Calu3 (cell line): ENCODE data around the gene ARHGDIA. TPM values are rescaled to one million over a fixed set of nuclear protein-coding genes. Genes with fewer than 3 reads are reported as not detected.

Experiments
- BruUV-seq: library from RNA; stranded (reverse); fragments of 400-500 nt; replicated peaks from 2 replicates; lab custom pipeline; 2021; lab: Mats Ljungman, UMichigan
- CTCF ChIA-PET: fragments of 300-600 bp; sonication (Branson Sonifier 250); formaldehyde crosslinking; loops from one replicate; lab custom pipeline; 2022; ENCODE audit warnings: antibody characterized with exemption; lab: Charles Lee
- DNase-seq: peaks from one replicate; pipeline ENCODE4 v3.0.0; 2022
- H3K27ac Mint-ChIP-seq: one replicate; pipeline ENCODE4 v1.8.0; 2022; ENCODE audit warnings: mixed read lengths; ENCODE audit not compliant: unreplicated experiment
- H3K27me3 Mint-ChIP-seq: one replicate; pipeline ENCODE4 v1.8.0; 2022; ENCODE audit warnings: mixed read lengths; ENCODE audit not compliant: unreplicated experiment
- H3K36me3 Mint-ChIP-seq: one replicate; pipeline ENCODE4 v1.8.0; 2022; ENCODE audit warnings: mild to moderate bottlenecking, moderate library complexity, mixed read lengths; ENCODE audit not compliant: insufficient read depth, unreplicated experiment
- H3K4me1 Mint-ChIP-seq: one replicate; pipeline ENCODE4 v1.8.0; 2022; ENCODE audit warnings: mild to moderate bottlenecking, low read depth, mixed read lengths; ENCODE audit not compliant: unreplicated experiment
- H3K4me3 Mint-ChIP-seq: one replicate; pipeline ENCODE4 v1.8.0; 2022; ENCODE audit warnings: mild to moderate bottlenecking, low read depth, moderate library complexity, mixed read lengths; ENCODE audit not compliant: unreplicated experiment
- H3K9me3 Mint-ChIP-seq: one replicate; pipeline ENCODE4 v1.8.0; 2022; ENCODE audit warnings: low read depth, mixed read lengths; ENCODE audit not compliant: unreplicated experiment
- intact Hi-C: fragments of 100-400 bp; cut with micrococcal nuclease; formaldehyde crosslinking; loops from one replicate; pipeline ENCODE4 v1.10.0; 2022; ENCODE audit not compliant: unreplicated experiment
- total RNA-seq: library from RNA; stranded (reverse); gene quantifications from 2 replicates; pipeline ENCODE4 v1.2.3, GENCODE V29; 2022
- TF ChIP-seq, protein P1 (sequence below): fragments of 200-600 bp; IDR thresholded peaks from one replicate; pipeline ENCODE4 v1.8.0; 2022; ENCODE audit warnings: antibody characterized with exemption; ENCODE audit not compliant: unreplicated experiment

The ARHGDIA gene
- total RNA-seq, 1 experiment from 2014 or later = 273 TPM

- Mint-ChIP-seq H3K27me3 (peaks cover 16% of the 10 kb centered on the region), H3K9me3 (no peaks in the 10 kb centered on the region), H3K27ac (no peak overlapping the region), H3K4me3 (no peak overlapping the region), H3K36me3 (peaks cover 46% of the 10 kb centered on the region), H3K4me1 (no peaks in the 10 kb centered on the region)
- intact Hi-C loops = no loop called here
- CTCF ChIA-PET = no interaction called here
- TF ChIP-seq, protein P1, sequence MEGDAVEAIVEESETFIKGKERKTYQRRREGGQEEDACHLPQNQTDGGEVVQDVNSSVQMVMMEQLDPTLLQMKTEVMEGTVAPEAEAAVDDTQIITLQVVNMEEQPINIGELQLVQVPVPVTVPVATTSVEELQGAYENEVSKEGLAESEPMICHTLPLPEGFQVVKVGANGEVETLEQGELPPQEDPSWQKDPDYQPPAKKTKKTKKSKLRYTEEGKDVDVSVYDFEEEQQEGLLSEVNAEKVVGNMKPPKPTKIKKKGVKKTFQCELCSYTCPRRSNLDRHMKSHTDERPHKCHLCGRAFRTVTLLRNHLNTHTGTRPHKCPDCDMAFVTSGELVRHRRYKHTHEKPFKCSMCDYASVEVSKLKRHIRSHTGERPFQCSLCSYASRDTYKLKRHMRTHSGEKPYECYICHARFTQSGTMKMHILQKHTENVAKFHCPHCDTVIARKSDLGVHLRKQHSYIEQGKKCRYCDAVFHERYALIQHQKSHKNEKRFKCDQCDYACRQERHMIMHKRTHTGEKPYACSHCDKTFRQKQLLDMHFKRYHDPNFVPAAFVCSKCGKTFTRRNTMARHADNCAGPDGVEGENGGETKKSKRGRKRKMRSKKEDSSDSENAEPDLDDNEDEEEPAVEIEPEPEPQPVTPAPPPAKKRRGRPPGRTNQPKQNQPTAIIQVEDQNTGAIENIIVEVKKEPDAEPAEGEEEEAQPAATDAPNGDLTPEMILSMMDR = no peak
- TSS peak; percentile 13 for BruUV-seq
- DNase-seq = no peak
Observed at GRCh38 chr17:81903896-81904599, 32.9 kb upstream of the ARHGDIA start.

GRCh38 chr17:81903415-81903831 is 32.3 kb upstream of the ARHGDIA start:
- peaks cover 41% of the 10 kb centered on the region for H3K36me3 Mint-ChIP-seq
- CTCF ChIA-PET = no interaction called here
- TF ChIP-seq, protein P1 = no peak
- BruUV-seq = no TSS peak
- H3K4me3 Mint-ChIP-seq = no peak overlapping the region
- no peak overlapping the region for H3K27ac Mint-ChIP-seq
- no peak for DNase-seq
- no peaks in the 10 kb centered on the region for H3K9me3 Mint-ChIP-seq
- peaks cover 16% of the 10 kb centered on the region for H3K27me3 Mint-ChIP-seq
- intact Hi-C loops = no loop called here
- H3K4me1 Mint-ChIP-seq = no peaks in the 10 kb centered on the region

DNA sequence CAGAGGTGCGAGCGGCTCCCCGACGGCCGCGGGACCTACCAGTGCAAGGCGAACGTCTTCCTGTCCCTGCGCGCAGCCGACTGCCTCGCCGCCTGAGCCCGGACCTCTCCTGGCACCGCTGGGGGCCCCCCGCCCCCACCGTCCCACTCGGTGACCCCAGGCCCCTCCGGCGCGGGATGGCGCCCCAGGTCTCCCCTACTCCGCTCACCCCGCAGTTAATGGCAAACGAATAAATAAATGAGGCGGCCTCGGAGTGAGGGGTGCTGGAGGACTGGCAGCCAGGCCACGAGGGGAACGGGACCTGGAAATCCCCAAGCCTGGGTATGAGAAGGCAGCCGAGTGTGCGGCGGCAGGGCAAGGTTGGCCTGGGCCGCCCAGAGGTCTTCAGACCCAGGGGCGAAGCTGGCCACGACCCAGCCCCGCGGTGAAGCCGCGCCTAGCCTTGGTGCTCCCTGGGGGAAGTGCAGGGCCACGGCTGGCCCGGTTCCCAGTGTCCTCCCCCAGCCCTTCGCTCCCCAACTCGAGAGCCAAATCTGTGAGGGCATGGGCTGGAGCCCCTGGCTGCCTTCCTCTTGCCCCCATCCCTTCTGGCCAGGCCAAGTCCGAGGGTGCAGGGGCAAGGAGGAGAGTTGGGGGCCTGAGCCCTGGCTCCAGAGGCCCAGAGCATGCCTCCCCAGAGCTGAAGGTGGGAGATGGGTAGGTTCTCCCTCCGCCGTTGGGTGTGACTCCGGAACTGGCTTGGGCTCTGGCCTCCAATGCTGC is 31.7 kb upstream of the ARHGDIA start:
- TF ChIP-seq, protein P1 = no peak
- Mint-ChIP-seq H3K4me3 (peak overlapping the region; percentile 30), H3K9me3 (no peaks in the 10 kb centered on the region), H3K27me3 (peaks cover 16% of the 10 kb centered on the region), H3K36me3 (peaks cover 41% of the 10 kb centered on the region), H3K4me1 (no peaks in the 10 kb centered on the region), H3K27ac (no peak overlapping the region)
- intact Hi-C loops = no loop called here
- BruUV-seq = no TSS peak
- peak; percentile 29 for DNase-seq
- CTCF ChIA-PET = no interaction called here

- CTCF ChIA-PET = no interaction called here
- peaks cover 16% of the 10 kb centered on the region for H3K27me3 Mint-ChIP-seq
- H3K36me3 Mint-ChIP-seq = peaks cover 41% of the 10 kb centered on the region
- intact Hi-C loops = no loop called here
- H3K4me1 Mint-ChIP-seq = no peaks in the 10 kb centered on the region
- no TSS peak for BruUV-seq
- peak; percentile 36 for DNase-seq
- H3K9me3 Mint-ChIP-seq = no peaks in the 10 kb centered on the region
- peak within 1 kb of the TSS; percentile 33 for H3K27ac Mint-ChIP-seq
- H3K4me3 Mint-ChIP-seq = peak within 1 kb of the TSS; percentile 30
- TF ChIP-seq, protein P1 = no peak
Observed at GRCh38 chr17:81902023-81902652, 31.0 kb upstream of the ARHGDIA start, which contains the start of gene NPB. NPB (plus strand) TSS chr17:81902238; CDS start chr17:81902278, 40 bp downstream.
